Peyer's patch (tissue), 4 donors: ENCODE data around the gene SUCLG1. TPM values are rescaled to one million over a fixed set of nuclear protein-coding genes. Genes with fewer than 3 reads are reported as not detected.

Experiments
- DNase-seq, 3 donors: peaks; one replicate each; pipeline ENCODE4 v3.0.0-alpha.2; 2017 to 2019
- H3K27ac ChIP-seq, 4 donors: fragments of 200-600 bp; sonication (generic); one replicate each; pipeline ENCODE4 v1.5.1; 2016 to 2019
- H3K27me3 ChIP-seq, 2 donors: fragments of 200-600 bp; sonication (generic); one replicate each; pipeline ENCODE4 v1.5.1; 2019
- H3K36me3 ChIP-seq, 3 donors: fragments of 200-600 bp; sonication (generic); one replicate each; pipeline ENCODE4 v1.5.1; 2016 to 2019
- H3K4me1 ChIP-seq, 4 donors: fragments of 200-600 bp; sonication (generic); one replicate each; pipeline ENCODE4 v1.5.1; 2016 to 2019
- H3K4me3 ChIP-seq, 4 donors: fragments of 200-600 bp; sonication (generic); 1 replicate in 3 of 4; 2 replicates in 1 of 4; pipeline ENCODE4 v1.5.1; 2016 to 2019; ENCODE audit warnings: mild to moderate bottlenecking in 1 of 4
- H3K9me3 ChIP-seq, 4 donors: fragments of 200-600 bp; sonication (generic); one replicate each; pipeline ENCODE4 v1.5.1; 2016 to 2019; ENCODE audit warnings: mild to moderate bottlenecking in 1 of 4
- CTCF ChIP-seq, 6 experiments: fragments of 450-650 bp in 4 of 6; fragments of 200-600 bp in 2 of 6; sonication (generic) in 1 of 6; IDR thresholded peaks; one replicate each; pipeline ENCODE4 v1.5.1; 2017 to 2019; ENCODE audit warnings: antibody characterized with exemption in 6 of 6, mild to moderate bottlenecking in 3 of 6, moderate library complexity in 1 of 6
- POLR2A ChIP-seq, 2 donors: fragments of 450-650 bp; IDR thresholded peaks; one replicate each; pipeline ENCODE4 v1.5.1; 2017; ENCODE audit warnings: antibody characterized with exemption in 2 of 2, mild to moderate bottlenecking in 2 of 2, moderate library complexity in 2 of 2
- total RNA-seq, 4 donors: library from RNA; depleted of rRNA; stranded (reverse); fragments of >200 nt; gene quantifications; one replicate each; pipeline ENCODE4 v1.1.0, GENCODE V29; 2016

SUCLG1 gene
- total RNA-seq, 4 donors from 2014 or later, result 83.3 to 386 (median 242) TPM

GRCh38 chr2:84449711-84450110 is 9.4 kb downstream of the SUCLG1 start:
- Histone ChIP-seq H3K9me3 (no peaks in the 10 kb centered on the region), H3K36me3 (peaks cover 0 to 23% (median 0%) of the 10 kb centered on the region in 3 donors), H3K4me3 (no peak overlapping the region), H3K27me3 (no peaks in the 10 kb centered on the region), H3K4me1 (peaks cover 0 to 19% (median 0%) of the 10 kb centered on the region in 4 donors), H3K27ac (no peak overlapping the region)
- TF ChIP-seq POLR2A (IDR thresholded peaks at IDR 0.05) (no peak), CTCF (IDR thresholded peaks at IDR 0.05) (no peak)
- no peak for DNase-seq

- Histone ChIP-seq H3K4me1 (peaks cover 0 to 19% (median 0%) of the 10 kb centered on the region in 4 donors), H3K27me3 (no peaks in the 10 kb centered on the region), H3K4me3 (no peak overlapping the region), H3K36me3 (peaks cover 0 to 24% (median 0%) of the 10 kb centered on the region in 3 donors), H3K27ac (no peak overlapping the region), H3K9me3 (no peaks in the 10 kb centered on the region)
- TF ChIP-seq CTCF (IDR thresholded peaks at IDR 0.05), result no peak
- no peak for TF ChIP-seq POLR2A (IDR thresholded peaks at IDR 0.05)
- no peak for DNase-seq
Observed at GRCh38 chr2:84449055-84449454, 10.0 kb downstream of the SUCLG1 start.

- Histone ChIP-seq H3K27me3 (no peaks in the 10 kb centered on the region), H3K9me3 (no peaks in the 10 kb centered on the region), H3K4me3 (no peak overlapping the region), H3K4me1 (no peaks in the 10 kb centered on the region), H3K27ac (no peak overlapping the region), H3K36me3 (peaks cover 0 to 79% (median 0%) of the 10 kb centered on the region in 3 donors)
- no peak for TF ChIP-seq CTCF (IDR thresholded peaks at IDR 0.05)
- no peak for TF ChIP-seq POLR2A (IDR thresholded peaks at IDR 0.05)
- DNase-seq, result no peak
Observed at GRCh38 chr2:84443477-84443876, 15.6 kb downstream of the SUCLG1 start.

- no peaks in the 10 kb centered on the region for H3K27me3 ChIP-seq
- H3K4me1 ChIP-seq, result no peaks in the 10 kb centered on the region
- H3K9me3 ChIP-seq, result no peaks in the 10 kb centered on the region
- no peak overlapping the region for H3K27ac ChIP-seq
- TF ChIP-seq CTCF (IDR thresholded peaks at IDR 0.05), result no peak
- no peak for TF ChIP-seq POLR2A (IDR thresholded peaks at IDR 0.05)
- no peak for DNase-seq
- H3K36me3 ChIP-seq, result peaks cover 0 to 81% (median 0%) of the 10 kb centered on the region in 3 donors
- H3K4me3 ChIP-seq, result no peak overlapping the region
Observed at GRCh38 chr2:84442888-84443287, 16.2 kb downstream of the SUCLG1 start.

- DNase-seq, result no peak
- Histone ChIP-seq H3K4me1 (no peaks in the 10 kb centered on the region), H3K27ac (no peak overlapping the region), H3K9me3 (no peaks in the 10 kb centered on the region), H3K27me3 (no peaks in the 10 kb centered on the region), H3K36me3 (peaks cover 0 to 85% (median 0%) of the 10 kb centered on the region in 3 donors), H3K4me3 (no peak overlapping the region)
- TF ChIP-seq POLR2A (IDR thresholded peaks at IDR 0.05) (no peak), CTCF (IDR thresholded peaks at IDR 0.05) (no peak)
Observed at GRCh38 chr2:84441505-84441904, 17.6 kb downstream of the SUCLG1 start.

- Histone ChIP-seq H3K27me3 (no peaks in the 10 kb centered on the region), H3K4me1 (no peaks in the 10 kb centered on the region), H3K36me3 (peaks cover 0 to 86% (median 0%) of the 10 kb centered on the region in 3 donors), H3K9me3 (no peaks in the 10 kb centered on the region), H3K4me3 (no peak overlapping the region), H3K27ac (no peak overlapping the region)
- TF ChIP-seq POLR2A (IDR thresholded peaks at IDR 0.05) (no peak), CTCF (IDR thresholded peaks at IDR 0.05) (no peak)
- DNase-seq, result no peak
Observed at GRCh38 chr2:84441036-84441435, 18.0 kb downstream of the SUCLG1 start.
